GM23338 (cell line): ENCODE results near the gene DDX21. TPM values are rescaled to one million over a fixed set of nuclear protein-coding genes. Genes with fewer than 3 reads are reported as not detected.

Source experiments
- ATAC-seq: fragments of 200-7000 bp; cut with Tn5 transposase; 3 replicates; pipeline ENCODE4 v1.9.1; 2020
- DNase-seq: peaks from one replicate; pipeline ENCODE4 v3.0.0-alpha.2; 2015; ENCODE audit warnings: low spot score
- H2AFZ ChIP-seq: fragments of 200-600 bp; sonication (generic); 2 replicates; pipeline ENCODE4 v1.8.0; 2016; ENCODE audit warnings: antibody characterized with exemption, mild to moderate bottlenecking, moderate library complexity
- H3F3A ChIP-seq: fragments of 200-600 bp; sonication (generic); replicated peaks from 2 replicates; pipeline ENCODE4 v1.8.0; 2017; ENCODE audit warnings: antibody characterized with exemption, mixed run types, low read depth
- H3K27ac ChIP-seq: fragments of 200-600 bp; sonication (generic); 2 replicates; pipeline ENCODE4 v1.6.1; 2016; ENCODE audit warnings: low read depth
- H3K27me3 ChIP-seq: fragments of 200-600 bp; sonication (generic); 2 replicates; pipeline ENCODE4 v1.8.0; 2016; ENCODE audit warnings: mild to moderate bottlenecking, mixed run types, moderate library complexity; ENCODE audit not compliant: insufficient read depth
- H3K36me3 ChIP-seq: fragments of 200-600 bp; sonication (generic); 2 replicates; pipeline ENCODE4 v1.8.0; 2016; ENCODE audit warnings: mild to moderate bottlenecking; ENCODE audit not compliant: insufficient read depth
- H3K4me1 ChIP-seq: fragments of 200-600 bp; sonication (generic); 2 replicates; pipeline ENCODE4 v1.8.0; 2016; ENCODE audit warnings: mild to moderate bottlenecking, moderate library complexity; ENCODE audit not compliant: insufficient read depth
- H3K4me2 ChIP-seq: fragments of 200-600 bp; sonication (generic); 2 replicates; pipeline ENCODE4 v1.7.1; 2017; ENCODE audit warnings: mixed run types
- H3K4me3 ChIP-seq: fragments of 200-600 bp; sonication (generic); 2 replicates; pipeline ENCODE4 v1.6.1; 2016; ENCODE audit warnings: mixed run types
- H3K79me2 ChIP-seq: fragments of 200-600 bp; sonication (generic); replicated peaks from 2 replicates; pipeline ENCODE4 v1.8.0; 2017; ENCODE audit warnings: mild to moderate bottlenecking; ENCODE audit not compliant: insufficient read depth
- H3K9me2 ChIP-seq: fragments of 200-600 bp; sonication (generic); 2 replicates; pipeline ENCODE4 v1.8.0; 2017; ENCODE audit not compliant: insufficient read depth
- H4K20me1 ChIP-seq: fragments of 200-600 bp; sonication (generic); replicated peaks from 2 replicates; pipeline ENCODE4 v1.8.0; 2017; ENCODE audit warnings: mild to moderate bottlenecking; ENCODE audit not compliant: insufficient read depth
- H3K27ac Mint-ChIP-seq: 2 replicates; pipeline ENCODE4 v1.8.0; 2020; ENCODE audit warnings: inconsistent platforms, mild to moderate bottlenecking, moderate library complexity, mixed read lengths
- H3K27me3 Mint-ChIP-seq: 3 replicates; pipeline ENCODE4 v1.8.0; 2022; ENCODE audit warnings: low read depth, mild to moderate bottlenecking, moderate library complexity, mixed read lengths, inconsistent platforms; ENCODE audit not compliant: insufficient read depth, poor library complexity
- H3K36me3 Mint-ChIP-seq: 3 replicates; pipeline ENCODE4 v1.8.0; 2021; ENCODE audit warnings: low read depth, mild to moderate bottlenecking, inconsistent platforms, moderate library complexity, mixed read lengths
- H3K4me1 Mint-ChIP-seq: 3 replicates; pipeline ENCODE4 v1.8.0; 2020; ENCODE audit warnings: mild to moderate bottlenecking, inconsistent platforms, mixed read lengths
- H3K4me3 Mint-ChIP-seq: 3 replicates; pipeline ENCODE4 v1.8.0; 2021; ENCODE audit warnings: moderate library complexity, mild to moderate bottlenecking, inconsistent platforms, mixed read lengths
- H3K9me3 Mint-ChIP-seq: 3 replicates; pipeline ENCODE4 v1.8.0; 2020; ENCODE audit warnings: moderate library complexity, mild to moderate bottlenecking, inconsistent platforms, mixed read lengths
- EZH2phosphoT487 ChIP-seq: fragments of 200-600 bp; sonication (generic); IDR thresholded peaks from one replicate; pipeline ENCODE4 v1.8.1; 2018; ENCODE audit warnings: antibody characterized with exemption; ENCODE audit not compliant: unreplicated experiment
- JUNB ChIP-seq: IDR thresholded peaks from one replicate; pipeline ENCODE4 v1.6.1; 2016; ENCODE audit warnings: antibody characterized with exemption; ENCODE audit not compliant: unreplicated experiment
- NANOG ChIP-seq: IDR thresholded peaks from 2 replicates; pipeline ENCODE4 v1.6.1; 2016; ENCODE audit warnings: antibody characterized with exemption, borderline replicate concordance
- POLR2AphosphoS5 ChIP-seq: IDR thresholded peaks from 2 replicates; pipeline ENCODE4 v1.6.1; 2016; ENCODE audit warnings: antibody characterized with exemption, low read depth
- STAT1 ChIP-seq: IDR thresholded peaks from one replicate; pipeline ENCODE4 v1.6.1; 2016; ENCODE audit warnings: antibody characterized with exemption; ENCODE audit not compliant: unreplicated experiment
- ZNF114 ChIP-seq: fragments of 250-450 bp; sonication (Bioruptor Pico); IDR thresholded peaks from 2 replicates; pipeline ENCODE4 v1.5.0; 2020; ENCODE audit warnings: mild to moderate bottlenecking, moderate library complexity
- ZNF331 ChIP-seq: fragments of 250-450 bp; sonication (Bioruptor Pico); IDR thresholded peaks from 2 replicates; pipeline ENCODE4 v1.5.0; 2020; ENCODE audit warnings: low read depth, mild to moderate bottlenecking, moderate library complexity
- polyA plus RNA-seq: library from polyadenylated mRNA; unstranded; fragments of >200 nt; fragmentation: Nextera tagmentation; extraction: Ambion mirVana; gene quantifications from 2 replicates; pipeline ENCODE4 v1.2.1, GENCODE V29; 2016
- total RNA-seq: library from RNA; depleted of rRNA; stranded (reverse); fragments of >200 nt; shearing (Covaris generic); gene quantifications from 2 replicates; pipeline ENCODE4 v1.2.3, GENCODE V29; 2014
- TF ChIP-seq, protein P1 (sequence below): fragments of 250-450 bp; sonication (Bioruptor Pico); IDR thresholded peaks from 2 replicates; pipeline ENCODE4 v1.5.0; 2020; ENCODE audit warnings: mild to moderate bottlenecking, moderate library complexity
- TF ChIP-seq, protein P2 (sequence below): IDR thresholded peaks from 2 replicates; pipeline ENCODE4 v1.6.1; 2016; ENCODE audit warnings: antibody characterized with exemption
- TF ChIP-seq, protein P3 (sequence below): IDR thresholded peaks from one replicate; pipeline ENCODE4 v1.6.1; 2018; ENCODE audit warnings: antibody characterized with exemption; ENCODE audit not compliant: unreplicated experiment
- TF ChIP-seq, protein P4 (sequence below), 2 experiments: fragments of 200-600 bp in 1 of 2; sonication (generic) in 1 of 2; conservative IDR thresholded peaks; 2 replicates each; pipeline versions ENCODE4 v1.5.1 to v1.6.1; 2016 to 2017; ENCODE audit warnings: antibody characterized with exemption in 2 of 2, low read depth in 2 of 2, mild to moderate bottlenecking in 2 of 2, moderate library complexity in 1 of 2

The DDX21 gene
- total and polyA plus RNA-seq, 2 experiments from 2014 or later: 138 to 209 TPM

DNA sequence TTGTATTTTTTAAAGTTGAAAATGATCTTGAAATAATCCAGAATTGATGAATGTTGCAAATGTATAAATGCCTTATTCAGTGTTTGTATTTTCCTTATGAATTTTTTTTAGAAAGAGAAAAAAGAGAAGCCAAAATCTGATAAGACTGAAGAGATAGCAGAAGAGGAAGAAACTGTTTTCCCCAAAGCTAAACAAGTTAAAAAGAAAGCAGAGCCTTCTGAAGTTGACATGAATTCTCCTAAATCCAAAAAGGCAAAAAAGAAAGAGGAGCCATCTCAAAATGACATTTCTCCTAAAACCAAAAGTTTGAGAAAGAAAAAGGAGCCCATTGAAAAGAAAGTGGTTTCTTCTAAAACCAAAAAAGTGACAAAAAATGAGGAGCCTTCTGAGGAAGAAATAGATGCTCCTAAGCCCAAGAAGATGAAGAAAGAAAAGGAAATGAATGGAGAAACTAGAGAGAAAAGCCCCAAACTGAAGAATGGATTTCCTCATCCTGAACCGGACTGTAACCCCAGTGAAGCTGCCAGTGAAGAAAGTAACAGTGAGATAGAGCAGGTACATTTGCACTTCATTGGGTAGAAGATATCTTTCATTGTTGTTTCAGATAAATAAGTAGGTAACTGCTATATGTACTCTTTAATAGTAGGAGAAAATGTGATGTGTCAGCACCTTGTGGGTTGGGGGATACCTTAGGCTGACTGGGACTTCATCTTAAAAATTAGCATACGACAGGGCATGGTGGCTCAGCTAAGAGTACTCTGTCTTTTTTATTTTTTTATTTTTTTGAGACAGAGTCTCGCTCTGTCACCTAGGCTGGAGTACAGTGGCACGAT is 3.9 kb downstream of the DDX21 start (continued):
- TF ChIP-seq, protein P1, sequence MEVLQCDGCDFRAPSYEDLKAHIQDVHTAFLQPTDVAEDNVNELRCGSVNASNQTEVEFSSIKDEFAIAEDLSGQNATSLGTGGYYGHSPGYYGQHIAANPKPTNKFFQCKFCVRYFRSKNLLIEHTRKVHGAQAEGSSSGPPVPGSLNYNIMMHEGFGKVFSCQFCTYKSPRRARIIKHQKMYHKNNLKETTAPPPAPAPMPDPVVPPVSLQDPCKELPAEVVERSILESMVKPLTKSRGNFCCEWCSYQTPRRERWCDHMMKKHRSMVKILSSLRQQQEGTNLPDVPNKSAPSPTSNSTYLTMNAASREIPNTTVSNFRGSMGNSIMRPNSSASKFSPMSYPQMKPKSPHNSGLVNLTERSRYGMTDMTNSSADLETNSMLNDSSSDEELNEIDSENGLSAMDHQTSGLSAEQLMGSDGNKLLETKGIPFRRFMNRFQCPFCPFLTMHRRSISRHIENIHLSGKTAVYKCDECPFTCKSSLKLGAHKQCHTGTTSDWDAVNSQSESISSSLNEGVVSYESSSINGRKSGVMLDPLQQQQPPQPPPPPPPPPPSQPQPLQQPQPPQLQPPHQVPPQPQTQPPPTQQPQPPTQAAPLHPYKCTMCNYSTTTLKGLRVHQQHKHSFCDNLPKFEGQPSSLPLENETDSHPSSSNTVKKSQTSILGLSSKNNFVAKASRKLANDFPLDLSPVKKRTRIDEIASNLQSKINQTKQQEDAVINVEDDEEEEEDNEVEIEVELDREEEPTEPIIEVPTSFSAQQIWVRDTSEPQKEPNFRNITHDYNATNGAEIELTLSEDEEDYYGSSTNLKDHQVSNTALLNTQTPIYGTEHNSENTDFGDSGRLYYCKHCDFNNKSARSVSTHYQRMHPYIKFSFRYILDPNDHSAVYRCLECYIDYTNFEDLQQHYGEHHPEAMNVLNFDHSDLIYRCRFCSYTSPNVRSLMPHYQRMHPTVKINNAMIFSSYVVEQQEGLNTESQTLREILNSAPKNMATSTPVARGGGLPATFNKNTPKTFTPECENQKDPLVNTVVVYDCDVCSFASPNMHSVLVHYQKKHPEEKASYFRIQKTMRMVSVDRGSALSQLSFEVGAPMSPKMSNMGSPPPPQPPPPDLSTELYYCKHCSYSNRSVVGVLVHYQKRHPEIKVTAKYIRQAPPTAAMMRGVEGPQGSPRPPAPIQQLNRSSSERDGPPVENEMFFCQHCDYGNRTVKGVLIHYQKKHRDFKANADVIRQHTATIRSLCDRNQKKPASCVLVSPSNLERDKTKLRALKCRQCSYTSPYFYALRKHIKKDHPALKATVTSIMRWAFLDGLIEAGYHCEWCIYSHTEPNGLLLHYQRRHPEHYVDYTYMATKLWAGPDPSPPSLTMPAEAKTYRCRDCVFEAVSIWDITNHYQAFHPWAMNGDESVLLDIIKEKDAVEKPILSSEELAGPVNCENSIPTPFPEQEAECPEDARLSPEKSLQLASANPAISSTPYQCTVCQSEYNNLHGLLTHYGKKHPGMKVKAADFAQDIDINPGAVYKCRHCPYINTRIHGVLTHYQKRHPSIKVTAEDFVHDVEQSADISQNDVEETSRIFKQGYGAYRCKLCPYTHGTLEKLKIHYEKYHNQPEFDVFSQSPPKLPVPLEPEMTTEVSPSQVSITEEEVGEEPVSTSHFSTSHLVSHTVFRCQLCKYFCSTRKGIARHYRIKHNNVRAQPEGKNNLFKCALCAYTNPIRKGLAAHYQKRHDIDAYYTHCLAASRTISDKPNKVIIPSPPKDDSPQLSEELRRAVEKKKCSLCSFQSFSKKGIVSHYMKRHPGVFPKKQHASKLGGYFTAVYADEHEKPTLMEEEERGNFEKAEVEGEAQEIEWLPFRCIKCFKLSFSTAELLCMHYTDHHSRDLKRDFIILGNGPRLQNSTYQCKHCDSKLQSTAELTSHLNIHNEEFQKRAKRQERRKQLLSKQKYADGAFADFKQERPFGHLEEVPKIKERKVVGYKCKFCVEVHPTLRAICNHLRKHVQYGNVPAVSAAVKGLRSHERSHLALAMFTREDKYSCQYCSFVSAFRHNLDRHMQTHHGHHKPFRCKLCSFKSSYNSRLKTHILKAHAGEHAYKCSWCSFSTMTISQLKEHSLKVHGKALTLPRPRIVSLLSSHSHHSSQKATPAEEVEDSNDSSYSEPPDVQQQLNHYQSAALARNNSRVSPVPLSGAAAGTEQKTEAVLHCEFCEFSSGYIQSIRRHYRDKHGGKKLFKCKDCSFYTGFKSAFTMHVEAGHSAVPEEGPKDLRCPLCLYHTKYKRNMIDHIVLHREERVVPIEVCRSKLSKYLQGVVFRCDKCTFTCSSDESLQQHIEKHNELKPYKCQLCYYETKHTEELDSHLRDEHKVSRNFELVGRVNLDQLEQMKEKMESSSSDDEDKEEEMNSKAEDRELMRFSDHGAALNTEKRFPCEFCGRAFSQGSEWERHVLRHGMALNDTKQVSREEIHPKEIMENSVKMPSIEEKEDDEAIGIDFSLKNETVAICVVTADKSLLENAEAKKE (CRISPR knock-in tag): no peak
- no peak for TF ChIP-seq JUNB

DNA sequence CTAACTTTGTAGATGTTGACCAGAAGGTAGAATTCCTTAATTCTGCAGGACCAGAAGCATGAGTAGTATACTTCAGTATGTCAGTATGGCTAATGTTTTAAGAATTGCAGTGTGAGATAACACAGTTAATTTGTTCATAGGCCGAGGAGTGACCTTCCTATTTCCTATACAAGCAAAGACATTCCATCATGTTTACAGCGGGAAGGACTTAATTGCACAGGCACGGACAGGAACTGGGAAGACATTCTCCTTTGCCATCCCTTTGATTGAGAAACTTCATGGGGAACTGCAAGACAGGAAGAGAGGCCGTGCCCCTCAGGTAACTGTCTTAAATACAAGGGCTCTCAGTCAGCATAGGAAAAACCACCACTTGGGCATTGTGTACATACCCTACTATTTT is 7.2 kb downstream of the DDX21 start:
- H3K36me3 ChIP-seq: peaks cover 92% of the 10 kb centered on the region
- TF ChIP-seq NANOG: no peak
- no peak for TF ChIP-seq ZNF114 (CRISPR knock-in tag)
- TF ChIP-seq STAT1: no peak
- TF ChIP-seq, protein P2, sequence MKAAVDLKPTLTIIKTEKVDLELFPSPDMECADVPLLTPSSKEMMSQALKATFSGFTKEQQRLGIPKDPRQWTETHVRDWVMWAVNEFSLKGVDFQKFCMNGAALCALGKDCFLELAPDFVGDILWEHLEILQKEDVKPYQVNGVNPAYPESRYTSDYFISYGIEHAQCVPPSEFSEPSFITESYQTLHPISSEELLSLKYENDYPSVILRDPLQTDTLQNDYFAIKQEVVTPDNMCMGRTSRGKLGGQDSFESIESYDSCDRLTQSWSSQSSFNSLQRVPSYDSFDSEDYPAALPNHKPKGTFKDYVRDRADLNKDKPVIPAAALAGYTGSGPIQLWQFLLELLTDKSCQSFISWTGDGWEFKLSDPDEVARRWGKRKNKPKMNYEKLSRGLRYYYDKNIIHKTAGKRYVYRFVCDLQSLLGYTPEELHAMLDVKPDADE: no peak
- TF ChIP-seq, protein P3, sequence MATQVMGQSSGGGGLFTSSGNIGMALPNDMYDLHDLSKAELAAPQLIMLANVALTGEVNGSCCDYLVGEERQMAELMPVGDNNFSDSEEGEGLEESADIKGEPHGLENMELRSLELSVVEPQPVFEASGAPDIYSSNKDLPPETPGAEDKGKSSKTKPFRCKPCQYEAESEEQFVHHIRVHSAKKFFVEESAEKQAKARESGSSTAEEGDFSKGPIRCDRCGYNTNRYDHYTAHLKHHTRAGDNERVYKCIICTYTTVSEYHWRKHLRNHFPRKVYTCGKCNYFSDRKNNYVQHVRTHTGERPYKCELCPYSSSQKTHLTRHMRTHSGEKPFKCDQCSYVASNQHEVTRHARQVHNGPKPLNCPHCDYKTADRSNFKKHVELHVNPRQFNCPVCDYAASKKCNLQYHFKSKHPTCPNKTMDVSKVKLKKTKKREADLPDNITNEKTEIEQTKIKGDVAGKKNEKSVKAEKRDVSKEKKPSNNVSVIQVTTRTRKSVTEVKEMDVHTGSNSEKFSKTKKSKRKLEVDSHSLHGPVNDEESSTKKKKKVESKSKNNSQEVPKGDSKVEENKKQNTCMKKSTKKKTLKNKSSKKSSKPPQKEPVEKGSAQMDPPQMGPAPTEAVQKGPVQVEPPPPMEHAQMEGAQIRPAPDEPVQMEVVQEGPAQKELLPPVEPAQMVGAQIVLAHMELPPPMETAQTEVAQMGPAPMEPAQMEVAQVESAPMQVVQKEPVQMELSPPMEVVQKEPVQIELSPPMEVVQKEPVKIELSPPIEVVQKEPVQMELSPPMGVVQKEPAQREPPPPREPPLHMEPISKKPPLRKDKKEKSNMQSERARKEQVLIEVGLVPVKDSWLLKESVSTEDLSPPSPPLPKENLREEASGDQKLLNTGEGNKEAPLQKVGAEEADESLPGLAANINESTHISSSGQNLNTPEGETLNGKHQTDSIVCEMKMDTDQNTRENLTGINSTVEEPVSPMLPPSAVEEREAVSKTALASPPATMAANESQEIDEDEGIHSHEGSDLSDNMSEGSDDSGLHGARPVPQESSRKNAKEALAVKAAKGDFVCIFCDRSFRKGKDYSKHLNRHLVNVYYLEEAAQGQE: no peak
- TF ChIP-seq EZH2phosphoT487: no peak
- TF ChIP-seq, protein P4, sequence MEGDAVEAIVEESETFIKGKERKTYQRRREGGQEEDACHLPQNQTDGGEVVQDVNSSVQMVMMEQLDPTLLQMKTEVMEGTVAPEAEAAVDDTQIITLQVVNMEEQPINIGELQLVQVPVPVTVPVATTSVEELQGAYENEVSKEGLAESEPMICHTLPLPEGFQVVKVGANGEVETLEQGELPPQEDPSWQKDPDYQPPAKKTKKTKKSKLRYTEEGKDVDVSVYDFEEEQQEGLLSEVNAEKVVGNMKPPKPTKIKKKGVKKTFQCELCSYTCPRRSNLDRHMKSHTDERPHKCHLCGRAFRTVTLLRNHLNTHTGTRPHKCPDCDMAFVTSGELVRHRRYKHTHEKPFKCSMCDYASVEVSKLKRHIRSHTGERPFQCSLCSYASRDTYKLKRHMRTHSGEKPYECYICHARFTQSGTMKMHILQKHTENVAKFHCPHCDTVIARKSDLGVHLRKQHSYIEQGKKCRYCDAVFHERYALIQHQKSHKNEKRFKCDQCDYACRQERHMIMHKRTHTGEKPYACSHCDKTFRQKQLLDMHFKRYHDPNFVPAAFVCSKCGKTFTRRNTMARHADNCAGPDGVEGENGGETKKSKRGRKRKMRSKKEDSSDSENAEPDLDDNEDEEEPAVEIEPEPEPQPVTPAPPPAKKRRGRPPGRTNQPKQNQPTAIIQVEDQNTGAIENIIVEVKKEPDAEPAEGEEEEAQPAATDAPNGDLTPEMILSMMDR (conservative IDR thresholded peaks at IDR 0.05; ENCODE audit: low read depth in 2 of 2): no peak
- no peak for TF ChIP-seq JUNB
- no peak for TF ChIP-seq ZNF331 (CRISPR knock-in tag)
- TF ChIP-seq POLR2AphosphoS5: no peak

More for the DNA sequence above, 7.2 kb downstream of the DDX21 start:
- no peak overlapping the region for H3K27ac Mint-ChIP-seq
- peaks cover 94% of the 10 kb centered on the region for H3K36me3 Mint-ChIP-seq
- no peak overlapping the region for H3K4me2 ChIP-seq
- no peaks in the 10 kb centered on the region for H3K4me1 ChIP-seq
- H3K9me2 ChIP-seq: no peaks in the 10 kb centered on the region
- H2AFZ ChIP-seq: no peak overlapping the region
- no peak for DNase-seq
- H4K20me1 ChIP-seq: peaks cover 63% of the 10 kb centered on the region
- H3K27me3 Mint-ChIP-seq: no peaks in the 10 kb centered on the region
- ATAC-seq: no peak
- no peak overlapping the region for H3K4me3 ChIP-seq
- peaks cover 93% of the 10 kb centered on the region for H3K79me2 ChIP-seq
- H3K27me3 ChIP-seq: no peaks in the 10 kb centered on the region
- no peaks in the 10 kb centered on the region for H3K9me3 Mint-ChIP-seq
- no peak overlapping the region for H3K4me3 Mint-ChIP-seq
- peaks cover 3% of the 10 kb centered on the region; the same call in 1 of the 3 replicates for H3K4me1 Mint-ChIP-seq
- H3F3A ChIP-seq: peaks cover 3% of the 10 kb centered on the region; the same call in 1 of the 2 replicates
- no peak overlapping the region for H3K27ac ChIP-seq
